NCI-H774 (cell line): Measurements from ENCODE around the gene MAB21L4.

Experiments
- DNase-seq: peaks from one replicate; lab custom pipeline; 2025; lab: John Stamatoyannopoulos, UW

MAB21L4 gene

DNA sequence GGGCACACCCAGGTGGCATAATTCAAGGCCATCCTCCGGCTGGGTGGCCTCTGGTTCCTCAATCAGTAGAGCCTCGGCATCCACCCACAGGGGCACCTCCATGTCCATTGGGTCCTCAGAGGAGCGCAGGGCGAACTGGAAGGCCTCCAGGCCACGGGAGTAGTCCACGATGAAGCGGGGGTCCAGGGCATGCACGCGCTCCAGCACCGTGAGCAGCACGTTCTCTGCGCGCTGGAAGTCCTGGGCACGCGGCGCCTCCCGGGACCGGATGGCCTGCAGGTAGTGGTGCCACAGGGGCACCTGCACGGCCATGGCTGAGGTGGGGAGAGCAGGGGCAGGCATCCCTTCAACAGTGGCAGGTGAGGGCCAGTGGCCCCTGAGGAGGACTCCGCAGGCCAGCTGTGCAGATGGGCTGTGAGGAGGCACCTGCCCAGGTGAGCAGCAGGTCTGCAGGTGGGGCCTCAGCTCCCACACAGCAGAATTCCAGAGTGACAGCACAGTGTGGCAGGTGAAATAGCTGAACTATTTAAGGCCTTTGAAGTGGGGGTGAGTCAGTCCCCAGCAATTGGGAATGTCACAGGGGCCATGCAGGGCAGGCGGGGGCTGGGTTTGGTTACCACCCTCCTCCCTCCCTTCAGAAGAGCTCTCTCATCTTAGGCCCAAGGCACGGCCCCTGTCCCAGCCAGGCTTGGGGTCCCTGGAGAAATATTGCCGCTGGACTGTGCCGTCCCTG lies at the start of gene MAB21L4:
MAB21L4 (minus strand) TSS at position 501 of the 733 bp plus-strand sequence; CDS start at position 342, 159 bp downstream.
- DNase-seq = no peak

DNA sequence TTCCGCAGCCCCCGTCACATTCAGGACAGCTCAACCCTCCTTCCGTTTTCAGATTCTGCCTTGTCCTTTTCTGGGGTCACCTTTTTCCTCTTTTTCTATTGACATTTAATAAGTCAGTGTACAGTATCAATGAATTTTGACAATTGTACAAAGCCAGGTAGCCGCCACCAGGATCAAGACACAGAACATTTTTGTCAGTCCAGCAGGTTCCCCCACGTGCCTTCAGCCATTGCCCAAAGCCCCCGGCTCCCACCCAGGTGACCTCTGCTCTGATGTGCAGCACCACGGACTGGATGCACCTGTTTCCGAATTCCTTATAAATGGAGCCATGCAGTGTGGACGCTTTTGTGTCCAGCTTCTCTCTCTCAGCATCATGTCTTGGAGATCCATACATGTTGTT lies 40.1 kb upstream of the MAB21L4 start:
- DNase-seq = no peak

DNA sequence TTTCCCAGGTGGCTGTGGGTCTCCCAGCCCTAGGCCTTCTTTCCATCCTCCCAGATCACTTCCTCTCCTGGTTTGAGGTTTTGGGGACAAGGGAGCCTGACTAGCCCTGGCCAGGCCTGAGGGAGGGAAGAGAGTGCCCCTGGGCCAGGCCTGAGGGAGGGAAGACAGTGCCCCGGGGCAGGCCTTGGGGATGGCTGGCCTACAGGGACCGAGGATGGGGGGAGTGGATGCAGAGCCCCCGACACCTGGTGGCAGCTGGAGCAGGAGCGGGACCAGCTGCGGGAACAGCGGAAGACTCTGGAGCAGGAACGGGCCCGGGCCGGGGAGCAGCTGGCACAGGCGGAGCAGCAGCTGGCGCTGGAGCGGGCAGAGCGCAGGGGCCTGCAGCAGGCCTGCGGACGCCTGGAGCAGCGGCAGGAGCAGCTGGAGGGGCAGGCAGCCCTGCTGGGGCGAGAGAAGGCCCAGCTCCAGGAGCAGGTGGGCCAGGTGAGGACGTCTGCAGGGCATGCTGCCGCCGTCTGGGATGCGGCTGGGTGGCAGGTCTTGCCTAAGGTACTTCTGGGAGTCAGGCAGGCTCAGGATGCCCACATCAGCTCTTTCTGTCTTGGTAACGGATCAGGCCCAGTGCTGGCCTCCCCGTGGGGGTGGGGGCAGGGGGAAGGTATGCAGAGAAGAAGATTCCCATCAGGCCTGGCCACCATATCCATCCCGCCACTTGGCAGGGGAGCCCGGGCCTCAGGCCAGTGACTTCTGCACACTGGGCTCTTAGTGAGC lies 39.3 kb upstream of the MAB21L4 start:
- DNase-seq = no peak

DNA sequence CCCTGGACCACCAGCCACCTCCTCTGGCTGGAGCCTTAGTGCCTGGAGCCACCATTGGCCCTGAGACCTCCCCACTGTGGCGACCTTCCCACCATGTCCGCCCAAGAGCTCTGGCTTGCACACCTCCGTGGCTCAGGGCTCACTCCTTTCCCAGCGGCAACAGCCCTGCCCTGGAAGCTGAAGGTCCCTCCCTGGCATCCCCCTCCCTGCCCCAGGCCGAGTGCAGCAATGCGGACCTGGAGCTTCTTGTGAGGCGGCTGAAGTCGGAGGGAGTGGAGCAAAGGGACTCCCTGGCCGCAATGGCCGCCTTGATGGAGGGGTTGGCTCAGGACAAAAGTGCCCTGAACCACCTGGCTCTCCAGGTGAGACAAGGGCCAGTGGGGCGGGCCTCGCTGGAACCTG lies 38.7 kb upstream of the MAB21L4 start:
- no peak for DNase-seq

- no peak for DNase-seq
Observed at GRCh38 chr2:240933966-240934700, 38.2 kb upstream of the MAB21L4 start.

- DNase-seq = no peak
Observed at GRCh38 chr2:240933048-240933965, 37.4 kb upstream of the MAB21L4 start.

DNA sequence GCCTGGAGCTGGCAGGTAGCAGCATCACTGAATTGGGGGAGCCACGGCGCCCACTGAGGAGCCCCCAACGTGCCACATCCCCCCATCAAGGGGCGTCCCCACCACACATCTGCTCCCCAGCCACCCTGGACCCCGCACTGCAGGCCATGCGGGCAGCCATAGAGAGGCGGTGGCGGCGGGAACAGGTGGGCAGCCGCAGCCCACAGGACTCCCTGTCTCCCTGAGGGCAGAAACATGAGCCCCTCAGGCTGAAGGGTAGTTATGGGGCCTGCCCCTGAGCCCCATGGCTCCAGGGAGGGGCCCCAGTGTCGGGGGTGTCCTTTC lies 36.7 kb upstream of the MAB21L4 start:
- DNase-seq = no peak

- no peak for DNase-seq
Observed at GRCh38 chr2:240932001-240932723, 36.2 kb upstream of the MAB21L4 start.

- DNase-seq = no peak
Observed at GRCh38 chr2:240931319-240931949, 35.5 kb upstream of the MAB21L4 start.

- DNase-seq = no peak
Observed at GRCh38 chr2:240930631-240931318, 34.8 kb upstream of the MAB21L4 start.

DNA sequence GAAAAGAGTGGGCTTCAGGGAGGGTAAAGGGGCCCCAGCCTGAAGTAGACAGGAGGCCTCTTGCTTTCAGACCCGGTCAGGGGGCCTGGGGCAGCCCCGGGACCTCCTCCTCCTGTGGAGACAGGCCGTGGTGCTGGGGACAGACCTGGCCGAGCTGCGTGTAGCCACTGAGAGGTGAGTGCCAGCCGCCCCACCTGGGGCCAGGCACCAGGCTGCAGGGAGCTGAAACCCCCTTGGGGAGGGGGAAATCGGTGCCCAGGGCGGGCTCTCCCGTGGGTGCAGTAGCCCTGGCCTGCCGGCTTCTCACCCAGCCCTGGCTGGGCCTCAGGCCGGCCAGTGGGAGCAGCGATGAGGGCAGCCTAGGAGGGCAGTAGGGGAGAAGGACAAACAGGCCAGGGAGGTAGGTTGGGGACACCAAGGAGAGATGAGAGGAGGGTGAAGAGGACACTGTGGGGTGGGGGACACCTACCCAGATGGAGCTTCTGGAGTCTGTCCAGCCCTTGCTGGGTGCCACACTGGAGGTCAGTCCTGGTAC lies 34.2 kb upstream of the MAB21L4 start:
- no peak for DNase-seq

DNA sequence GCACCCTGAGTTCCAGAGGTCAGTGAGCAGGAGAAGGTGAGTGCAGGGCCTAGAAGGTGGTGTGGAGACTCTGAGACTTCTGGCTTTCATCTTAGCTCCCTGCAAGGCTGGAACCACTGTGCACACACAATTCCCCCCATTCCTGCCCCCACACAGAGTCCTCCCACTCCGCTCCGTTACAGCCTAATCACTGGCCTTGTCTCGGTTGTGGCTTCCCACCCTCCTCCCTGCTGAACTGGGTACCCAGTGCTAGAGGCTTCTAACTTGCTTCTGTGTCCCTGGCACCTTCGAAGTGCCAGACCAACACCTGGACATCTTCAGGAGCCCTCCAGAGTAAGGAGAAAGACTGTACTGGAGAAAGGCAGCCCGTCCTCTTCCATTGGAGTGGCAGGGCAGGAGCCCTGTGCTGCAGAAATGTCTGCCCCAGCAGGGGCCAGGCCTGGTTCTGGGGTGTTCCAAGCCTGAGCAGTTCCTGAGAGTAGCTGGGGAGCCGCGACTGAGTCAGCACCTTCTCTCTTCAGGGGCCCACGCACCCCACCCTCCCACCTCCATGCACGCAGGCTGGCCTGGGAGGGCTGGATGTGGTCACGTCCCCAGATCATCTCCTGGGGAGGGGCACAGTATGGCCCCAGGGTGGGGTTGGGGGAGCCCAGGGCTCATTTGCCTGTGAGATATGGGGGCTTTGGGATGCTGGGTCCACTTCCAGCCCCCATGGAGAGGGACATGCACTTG lies 33.6 kb upstream of the MAB21L4 start:
- DNase-seq = no peak

GRCh38 chr2:240928476-240929363 lies 32.8 kb upstream of the MAB21L4 start:
- DNase-seq = no peak

DNA sequence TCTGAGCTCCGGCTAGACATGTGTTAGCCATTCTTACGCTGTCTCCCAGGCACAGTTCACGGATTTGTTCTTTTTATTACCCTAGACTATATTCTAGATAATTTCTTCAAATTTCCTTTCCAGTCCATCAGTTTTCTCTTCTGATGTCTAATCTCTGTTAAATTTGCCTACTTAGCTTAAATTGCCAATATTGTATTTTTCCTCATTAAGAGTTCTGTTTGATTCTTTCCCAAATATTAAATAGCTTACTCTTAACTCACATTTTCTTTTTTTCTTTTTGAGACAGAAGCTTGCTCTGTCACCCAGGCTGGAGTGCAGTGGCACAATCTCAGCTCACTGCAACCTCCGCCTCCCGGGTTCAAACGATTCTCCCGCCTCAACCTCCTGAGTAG lies 31.4 kb upstream of the MAB21L4 start:
- DNase-seq = no peak

- no peak for DNase-seq
Observed at GRCh38 chr2:240926516-240927389, 30.8 kb upstream of the MAB21L4 start.

DNA sequence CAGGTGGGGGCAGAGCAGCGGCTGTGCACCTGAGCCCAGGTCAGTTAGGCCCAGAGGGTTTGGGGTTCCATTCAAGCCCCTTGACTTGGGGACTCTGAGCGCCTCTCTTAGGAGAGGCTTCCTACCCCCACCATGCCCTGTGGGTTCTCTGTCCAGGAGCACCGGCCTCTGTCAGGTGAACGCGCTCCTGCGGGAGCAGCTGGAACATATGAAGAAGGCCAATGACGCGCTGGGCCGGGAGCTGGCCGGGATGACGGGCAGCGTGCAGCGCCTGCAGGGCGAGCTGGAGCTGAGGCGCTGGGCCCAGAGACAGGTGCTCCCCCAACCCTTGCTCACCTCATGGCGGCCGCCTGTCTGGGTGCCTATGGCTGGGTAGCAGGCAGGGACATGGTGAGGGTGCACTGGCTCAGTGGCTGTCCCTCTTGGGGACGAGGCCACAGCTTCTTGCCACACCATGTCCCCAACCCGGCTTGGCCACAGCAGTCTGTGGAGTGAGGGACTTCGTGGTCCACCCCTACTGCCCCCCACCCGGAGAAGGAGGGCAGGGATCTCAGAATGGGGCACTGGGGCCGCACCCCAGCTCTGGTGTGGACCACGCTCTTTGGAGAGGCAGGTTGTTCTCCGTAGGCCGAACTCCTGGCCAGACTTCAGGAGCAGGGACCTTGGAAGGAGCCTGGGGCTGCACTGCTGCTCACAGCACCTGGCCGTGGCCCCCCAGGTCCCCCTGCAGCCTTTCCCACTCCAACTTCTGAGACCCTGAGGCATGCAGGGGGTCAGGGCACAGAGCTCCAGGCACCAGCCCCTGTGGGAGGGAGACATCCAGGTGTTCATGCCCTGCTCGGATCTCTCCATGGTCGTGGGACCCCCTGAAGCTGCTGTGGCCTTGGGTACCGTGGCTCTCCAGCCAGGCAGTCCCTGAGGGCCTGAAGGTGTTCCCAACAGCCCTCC lies 29.9 kb upstream of the MAB21L4 start:
- no peak for DNase-seq
